Loucy (cell line): Measurements from ENCODE around the gene DLX1.

Experiments
- H2AFZ ChIP-seq: fragments of 200-600 bp; sonication (generic); 2 replicates; pipeline ENCODE4 v1.6.0; 2016; ENCODE audit warnings: antibody characterized with exemption, mild to moderate bottlenecking, low read length, moderate library complexity
- H3F3A ChIP-seq: fragments of 200-600 bp; 2 replicates; pipeline ENCODE4 v1.6.0; 2016; ENCODE audit warnings: antibody characterized with exemption, low read depth, mild to moderate bottlenecking
- H3K27me3 ChIP-seq: fragments of 200-600 bp; sonication (generic); 2 replicates; pipeline ENCODE4 v1.6.1; 2014; ENCODE audit warnings: low read length, mild to moderate bottlenecking; ENCODE audit not compliant: insufficient read depth, poor library complexity, severe bottlenecking
- H3K36me3 ChIP-seq: fragments of 200-600 bp; sonication (generic); 2 replicates; pipeline ENCODE4 v1.6.1; 2016; ENCODE audit warnings: low read length; ENCODE audit not compliant: insufficient read depth
- H3K4me1 ChIP-seq: fragments of 200-600 bp; sonication (generic); 2 replicates; pipeline ENCODE4 v1.5.1; 2014; ENCODE audit warnings: low read length, mild to moderate bottlenecking; ENCODE audit not compliant: insufficient read depth, poor library complexity, severe bottlenecking
- H3K4me2 ChIP-seq: fragments of 200-600 bp; sonication (generic); 2 replicates; pipeline ENCODE4 v1.6.0; 2014; ENCODE audit warnings: antibody characterized with exemption, low read length, low read depth, mild to moderate bottlenecking; ENCODE audit not compliant: poor library complexity, severe bottlenecking
- H3K4me3 ChIP-seq: fragments of 200-600 bp; sonication (generic); 2 replicates; pipeline ENCODE4 v1.5.1; 2014; ENCODE audit warnings: low read length, mild to moderate bottlenecking, mixed read lengths; ENCODE audit not compliant: poor library complexity, severe bottlenecking
- H3K79me2 ChIP-seq: fragments of 200-600 bp; sonication (generic); 2 replicates; pipeline ENCODE4 v1.6.1; 2014; ENCODE audit warnings: low read length; ENCODE audit not compliant: insufficient read depth
- H3K9ac ChIP-seq: fragments of 200-600 bp; sonication (generic); 2 replicates; pipeline ENCODE4 v1.6.0; 2014; ENCODE audit warnings: mild to moderate bottlenecking, low read depth, low read length, moderate library complexity; ENCODE audit not compliant: poor library complexity, severe bottlenecking
- H3K9me2 ChIP-seq: fragments of 200-600 bp; sonication (generic); replicated peaks from 2 replicates; pipeline ENCODE4 v1.6.1; 2016; ENCODE audit warnings: low read depth, low read length, mixed read lengths
- H3K9me3 ChIP-seq: fragments of 200-600 bp; sonication (generic); 2 replicates; pipeline ENCODE4 v1.6.1; 2014; ENCODE audit warnings: mild to moderate bottlenecking, antibody characterized with exemption, low read length, low read depth; ENCODE audit not compliant: insufficient read depth
- H4K20me1 ChIP-seq: fragments of 200-600 bp; sonication (generic); 2 replicates; pipeline ENCODE4 v1.6.0; 2014; ENCODE audit warnings: antibody characterized with exemption, low read length, mild to moderate bottlenecking; ENCODE audit not compliant: insufficient read depth, poor library complexity, severe bottlenecking
- EZH2phosphoT487 ChIP-seq: fragments of 200-600 bp; IDR thresholded peaks from 2 replicates; pipeline ENCODE4 v1.6.1; 2018; ENCODE audit warnings: antibody characterized with exemption, mild to moderate bottlenecking, moderate library complexity, borderline replicate concordance
- TF ChIP-seq, protein P1 (sequence below): fragments of 200-600 bp; sonication (generic); conservative IDR thresholded peaks from 2 replicates; pipeline ENCODE4 v1.5.1; 2014; ENCODE audit warnings: mild to moderate bottlenecking, antibody characterized with exemption, low read length

The DLX1 gene

DNA sequence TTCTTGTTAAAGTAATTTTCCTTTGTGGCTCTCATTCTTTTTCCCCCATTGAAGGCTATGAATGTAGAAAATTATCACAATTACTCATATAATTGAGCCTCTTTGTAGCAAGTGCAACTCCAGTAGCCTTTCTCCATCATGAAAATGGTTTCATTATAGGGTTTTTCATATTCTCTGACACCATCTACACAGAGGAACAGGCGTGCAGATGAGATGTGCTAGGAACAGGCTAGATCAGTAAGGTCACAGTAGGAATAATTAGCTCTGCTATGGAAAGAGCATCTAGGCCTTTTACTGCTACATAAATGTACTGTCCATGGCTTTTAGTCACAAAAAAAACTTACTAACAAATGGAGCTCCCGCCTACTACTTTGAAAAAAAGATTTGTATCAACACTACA, 12.6 kb upstream of the DLX1 start:
- Histone ChIP-seq H3K36me3 (no peaks in the 10 kb centered on the region), H3K27me3 (no peaks in the 10 kb centered on the region), H4K20me1 (no peaks in the 10 kb centered on the region)

DNA sequence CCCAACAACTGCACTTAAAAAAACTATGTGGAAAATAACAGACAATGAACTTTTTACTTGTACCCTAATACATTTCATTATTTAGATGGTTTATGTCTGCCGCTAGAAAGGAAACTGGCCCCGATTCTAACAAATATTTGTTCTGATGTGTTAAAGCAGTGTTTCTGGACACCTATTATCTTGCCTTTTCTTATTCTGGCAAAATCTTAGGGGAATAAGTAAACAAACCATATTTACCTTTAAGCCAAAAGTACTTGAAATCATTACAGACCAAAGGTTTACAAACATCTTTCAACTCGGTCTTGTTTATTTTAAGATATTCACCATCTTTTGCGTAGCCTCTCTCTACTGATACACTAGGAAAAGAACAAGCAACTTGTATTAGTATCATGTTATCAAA, 11.8 kb upstream of the DLX1 start:
- Histone ChIP-seq H4K20me1 (no peaks in the 10 kb centered on the region), H3K9me3 (no peaks in the 10 kb centered on the region), H3K9ac (no peak overlapping the region), H3F3A (no peaks in the 10 kb centered on the region), H3K79me2 (no peaks in the 10 kb centered on the region), H3K27me3 (no peaks in the 10 kb centered on the region), H2AFZ (peak overlapping the region; percentile 74; the same call in 1 of the 2 replicates), H3K4me1 (peaks cover 31% of the 10 kb centered on the region), H3K36me3 (no peaks in the 10 kb centered on the region), H3K4me3 (no peak overlapping the region), H3K9me2 (no peaks in the 10 kb centered on the region), H3K4me2 (no peak overlapping the region)
- TF ChIP-seq, protein P1, sequence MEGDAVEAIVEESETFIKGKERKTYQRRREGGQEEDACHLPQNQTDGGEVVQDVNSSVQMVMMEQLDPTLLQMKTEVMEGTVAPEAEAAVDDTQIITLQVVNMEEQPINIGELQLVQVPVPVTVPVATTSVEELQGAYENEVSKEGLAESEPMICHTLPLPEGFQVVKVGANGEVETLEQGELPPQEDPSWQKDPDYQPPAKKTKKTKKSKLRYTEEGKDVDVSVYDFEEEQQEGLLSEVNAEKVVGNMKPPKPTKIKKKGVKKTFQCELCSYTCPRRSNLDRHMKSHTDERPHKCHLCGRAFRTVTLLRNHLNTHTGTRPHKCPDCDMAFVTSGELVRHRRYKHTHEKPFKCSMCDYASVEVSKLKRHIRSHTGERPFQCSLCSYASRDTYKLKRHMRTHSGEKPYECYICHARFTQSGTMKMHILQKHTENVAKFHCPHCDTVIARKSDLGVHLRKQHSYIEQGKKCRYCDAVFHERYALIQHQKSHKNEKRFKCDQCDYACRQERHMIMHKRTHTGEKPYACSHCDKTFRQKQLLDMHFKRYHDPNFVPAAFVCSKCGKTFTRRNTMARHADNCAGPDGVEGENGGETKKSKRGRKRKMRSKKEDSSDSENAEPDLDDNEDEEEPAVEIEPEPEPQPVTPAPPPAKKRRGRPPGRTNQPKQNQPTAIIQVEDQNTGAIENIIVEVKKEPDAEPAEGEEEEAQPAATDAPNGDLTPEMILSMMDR = no peak

More for the DNA sequence above, 12.6 kb upstream of the DLX1 start:
- Histone ChIP-seq H3K9me2 (no peaks in the 10 kb centered on the region), H3K9me3 (no peaks in the 10 kb centered on the region), H2AFZ (peak overlapping the region; percentile 74), H3K9ac (peak overlapping the region; percentile 2), H3K4me3 (peak overlapping the region; percentile 44), H3F3A (no peaks in the 10 kb centered on the region), H3K79me2 (no peaks in the 10 kb centered on the region), H3K4me2 (peak overlapping the region; percentile 56), H3K4me1 (peaks cover 24% of the 10 kb centered on the region)
- TF ChIP-seq EZH2phosphoT487 = no peak
- TF ChIP-seq, protein P1 = no peak

DNA sequence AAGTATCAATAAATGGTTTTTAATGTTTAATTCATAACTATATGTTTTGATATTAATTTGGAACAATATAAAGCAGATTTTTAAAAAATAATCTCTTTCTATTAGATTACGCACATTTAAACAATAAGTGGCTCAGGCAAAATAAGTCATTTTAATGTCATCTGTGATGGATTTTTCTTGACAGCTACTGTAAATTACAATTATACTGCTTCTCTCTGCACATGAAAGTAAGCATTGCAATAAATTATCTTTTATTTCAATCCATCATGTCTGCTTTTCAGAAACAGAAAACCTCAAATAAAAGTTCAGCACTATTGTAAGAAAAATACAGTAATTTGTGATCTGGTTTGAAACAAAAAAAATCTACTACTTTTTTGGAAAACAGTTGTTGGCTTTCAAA, 11.1 kb upstream of the DLX1 start:
- no peaks in the 10 kb centered on the region for H4K20me1 ChIP-seq
- H3K27me3 ChIP-seq = no peaks in the 10 kb centered on the region
- no peaks in the 10 kb centered on the region for H3K79me2 ChIP-seq
- H3K9me3 ChIP-seq = no peaks in the 10 kb centered on the region
- TF ChIP-seq EZH2phosphoT487 = no peak
- TF ChIP-seq, protein P1 = no peak
- no peaks in the 10 kb centered on the region for H3K36me3 ChIP-seq
- no peak overlapping the region for H3K4me3 ChIP-seq
- H3K4me1 ChIP-seq = peaks cover 31% of the 10 kb centered on the region
- no peak overlapping the region for H2AFZ ChIP-seq
- no peak overlapping the region for H3K4me2 ChIP-seq
- no peak overlapping the region for H3K9ac ChIP-seq
- no peaks in the 10 kb centered on the region for H3F3A ChIP-seq
- H3K9me2 ChIP-seq = no peaks in the 10 kb centered on the region
